GM23248 (cell line): ENCODE results near the gene FOSL2. TPM values are rescaled to one million over a fixed set of nuclear protein-coding genes. Genes with fewer than 3 reads are reported as not detected.

ENCODE experiments used
- DNase-seq: peaks from one replicate; pipeline ENCODE4 v3.0.0-alpha.2; 2015
- H2AFZ ChIP-seq: fragments of 200-600 bp; sonication (generic); 2 replicates; pipeline ENCODE4 v1.6.1; 2016; ENCODE audit warnings: antibody characterized with exemption
- H3F3A ChIP-seq: fragments of 200-600 bp; sonication (generic); 2 replicates; pipeline ENCODE4 v1.6.1; 2016; ENCODE audit warnings: mild to moderate bottlenecking, antibody characterized with exemption, mixed run types; ENCODE audit not compliant: insufficient read depth
- H3K27ac ChIP-seq: fragments of 200-600 bp; sonication (generic); 2 replicates; pipeline ENCODE4 v1.5.1; 2016; ENCODE audit warnings: mild to moderate bottlenecking
- H3K27me3 ChIP-seq: fragments of 200-600 bp; sonication (generic); replicated peaks from 2 replicates; pipeline ENCODE4 v1.6.1; 2016; ENCODE audit warnings: mild to moderate bottlenecking; ENCODE audit not compliant: insufficient read depth
- H3K36me3 ChIP-seq: fragments of 200-600 bp; sonication (generic); 2 replicates; pipeline ENCODE4 v1.6.1; 2016; ENCODE audit warnings: low read depth, mild to moderate bottlenecking
- H3K4me1 ChIP-seq: fragments of 200-600 bp; sonication (generic); 2 replicates; pipeline ENCODE4 v1.6.1; 2016; ENCODE audit warnings: mild to moderate bottlenecking; ENCODE audit not compliant: insufficient read depth
- H3K4me2 ChIP-seq: fragments of 200-600 bp; sonication (generic); one replicate; pipeline ENCODE4 v1.6.1; 2016; ENCODE audit warnings: mild to moderate bottlenecking; ENCODE audit not compliant: unreplicated experiment
- H3K4me3 ChIP-seq: fragments of 200-600 bp; sonication (generic); 2 replicates; pipeline ENCODE4 v1.5.1; 2016; ENCODE audit warnings: mild to moderate bottlenecking
- H3K79me2 ChIP-seq: fragments of 200-600 bp; sonication (generic); 2 replicates; pipeline ENCODE4 v1.6.1; 2016; ENCODE audit warnings: mild to moderate bottlenecking; ENCODE audit not compliant: insufficient read depth
- H3K9ac ChIP-seq: fragments of 200-600 bp; sonication (generic); 2 replicates; pipeline ENCODE4 v1.6.1; 2016; ENCODE audit warnings: mild to moderate bottlenecking
- H3K9me2 ChIP-seq: fragments of 200-600 bp; sonication (generic); 2 replicates; pipeline ENCODE4 v1.6.1; 2016; ENCODE audit warnings: mixed run types, mild to moderate bottlenecking, moderate library complexity; ENCODE audit not compliant: insufficient read depth
- H3K9me3 ChIP-seq: fragments of 200-600 bp; sonication (generic); one replicate; pipeline ENCODE4 v1.6.1; 2017; ENCODE audit warnings: low read depth
- H4K20me1 ChIP-seq: fragments of 200-600 bp; sonication (generic); 2 replicates; pipeline ENCODE4 v1.6.0; 2016; ENCODE audit not compliant: insufficient read depth
- EZH2 ChIP-seq: fragments of 200-600 bp; sonication (generic); IDR thresholded peaks from 2 replicates; pipeline ENCODE4 v1.6.1; 2018; ENCODE audit warnings: antibody characterized with exemption, mild to moderate bottlenecking; ENCODE audit not compliant: insufficient read depth, poor library complexity, severe bottlenecking
- EZH2phosphoT487 ChIP-seq: fragments of 200-600 bp; sonication (generic); IDR thresholded peaks from 2 replicates; pipeline ENCODE4 v1.6.1; 2018; ENCODE audit warnings: antibody characterized with exemption, moderate library complexity, mild to moderate bottlenecking, low read depth; ENCODE audit not compliant: insufficient read depth
- WGBS, 2 experiments: methylation state at CpG; one replicate each; pipeline ENCODE4 v1.1.6; 2015 to 2017; ENCODE audit warnings: low lambda C conversion rate in 2 of 2, low coverage in 1 of 2; ENCODE audit errors: missing lambda C conversion rate in 2 of 2; 5-methylcytosine and 5-hydroxymethylcytosine counted together
- in situ Hi-C: fragments of 300-500 bp; cut with MboI; formaldehyde crosslinking; loops from 2 replicates; pipeline ENCODE4 v1.15.0; 2020
- polyA plus RNA-seq: library from polyadenylated mRNA; unstranded; fragments of >200 nt; fragmentation: Nextera tagmentation; extraction: Ambion mirVana; gene quantifications from 2 replicates; pipeline ENCODE4 v1.2.1, GENCODE V29; 2016
- total RNA-seq: library from RNA; depleted of rRNA; stranded (reverse); fragments of >200 nt; shearing (Covaris generic); gene quantifications from 2 replicates; pipeline ENCODE4 v1.2.3, GENCODE V29; 2014

The FOSL2 gene
- total and polyA plus RNA-seq, 2 experiments from 2014 or later: 42.4 to 78.0 TPM

DNA sequence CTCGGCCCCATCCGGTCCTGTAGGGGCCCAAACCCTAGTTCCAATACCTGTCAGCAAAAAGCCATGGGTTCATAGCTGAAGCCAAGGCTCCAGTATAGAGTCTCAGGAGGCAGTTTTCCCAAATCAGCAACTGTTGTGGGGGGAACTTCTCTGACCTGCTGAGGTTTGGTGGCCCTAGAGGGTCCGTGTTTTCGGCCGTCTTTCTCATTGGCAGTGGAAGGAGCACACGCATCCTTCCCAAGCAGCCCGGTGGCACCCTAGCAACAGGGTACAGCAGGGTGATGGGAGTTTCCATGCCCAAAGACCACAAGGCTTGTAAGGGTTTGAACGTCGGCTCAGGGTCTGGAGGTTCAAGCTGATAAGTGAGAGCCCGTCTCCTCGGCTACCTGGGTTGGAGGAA, 6.6 kb downstream of the FOSL2 start:
- Histone ChIP-seq H3K27me3 (no peaks in the 10 kb centered on the region), H3K9ac (peak overlapping the region; percentile 99), H3K4me3 (peak overlapping the region; percentile 95), H3K27ac (peak overlapping the region; percentile 98), H2AFZ (no peak overlapping the region), H3K9me3 (no peaks in the 10 kb centered on the region), H3K4me1 (peaks cover 59% of the 10 kb centered on the region), H3K36me3 (peaks cover 27% of the 10 kb centered on the region), H4K20me1 (peaks cover 32% of the 10 kb centered on the region), H3F3A (peaks cover 87% of the 10 kb centered on the region), H3K79me2 (peaks cover 100% of the 10 kb centered on the region), H3K9me2 (no peaks in the 10 kb centered on the region), H3K4me2 (peak overlapping the region; percentile 100)
- WGBS, 2 experiments: 54 to 60% methylated on average over 11 of the region's 11 CpGs
- TF ChIP-seq EZH2 (no peak), EZH2phosphoT487 (no peak)
- no peak for DNase-seq
- in situ Hi-C loops: no loop called here

DNA sequence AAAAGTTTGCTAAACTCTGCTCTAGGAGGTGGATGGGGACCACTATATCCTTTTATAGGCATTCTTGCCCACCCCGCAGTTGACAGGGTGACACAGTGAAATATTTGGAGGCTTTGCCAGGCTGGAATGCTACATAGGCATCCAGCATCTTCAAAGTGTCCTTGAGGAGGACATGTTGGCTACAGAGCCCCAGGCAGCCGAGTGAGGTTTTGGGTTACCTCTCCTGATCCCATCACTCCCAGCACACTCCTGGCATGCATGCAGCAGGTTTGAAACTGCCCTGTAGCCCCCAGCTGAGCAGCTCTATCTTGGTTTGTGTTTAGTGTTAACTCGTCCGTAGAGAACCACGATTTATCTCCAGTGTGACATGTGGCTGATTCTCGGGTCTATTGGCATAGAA, 7.3 kb downstream of the FOSL2 start:
- Histone ChIP-seq H4K20me1 (peaks cover 32% of the 10 kb centered on the region), H3K36me3 (peaks cover 33% of the 10 kb centered on the region), H2AFZ (no peak overlapping the region), H3K9me3 (no peaks in the 10 kb centered on the region), H3K4me2 (peak overlapping the region; percentile 100), H3K9ac (peak overlapping the region; percentile 99), H3K27ac (peak overlapping the region; percentile 98), H3F3A (peaks cover 91% of the 10 kb centered on the region), H3K9me2 (no peaks in the 10 kb centered on the region), H3K79me2 (peaks cover 100% of the 10 kb centered on the region), H3K4me1 (peaks cover 59% of the 10 kb centered on the region), H3K27me3 (no peaks in the 10 kb centered on the region), H3K4me3 (peak overlapping the region; percentile 95)
- DNase-seq: no peak
- in situ Hi-C loops: no loop called here
- 28 to 32% methylated on average over 6 of the region's 6 CpGs for WGBS, 2 experiments
- TF ChIP-seq EZH2 (no peak), EZH2phosphoT487 (no peak)

DNA sequence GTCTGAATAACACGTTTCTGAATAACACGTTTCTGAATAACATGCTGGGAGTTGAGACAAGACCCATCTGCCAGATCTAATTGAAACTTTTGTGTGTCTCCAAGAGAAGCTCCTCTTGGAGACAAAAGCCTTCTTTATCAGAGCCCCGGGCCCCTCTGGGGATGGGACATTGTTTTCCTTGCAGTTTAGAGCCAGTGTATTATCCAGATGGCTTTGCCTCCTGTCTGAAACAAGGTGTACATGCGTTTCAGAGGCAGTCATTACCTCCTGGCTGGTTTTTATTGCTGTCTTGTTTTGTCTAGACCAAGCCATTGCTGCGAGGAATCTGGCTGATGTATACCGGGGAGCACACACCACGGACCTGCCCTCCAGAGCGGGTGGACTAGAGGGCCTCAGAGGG, 7.8 kb downstream of the FOSL2 start:
- Histone ChIP-seq H3K4me3 (peak overlapping the region; percentile 95; the same call in 1 of the 2 replicates), H3K4me1 (peaks cover 59% of the 10 kb centered on the region), H2AFZ (no peak overlapping the region), H3K9ac (peak overlapping the region; percentile 99), H3K9me2 (no peaks in the 10 kb centered on the region), H3K9me3 (no peaks in the 10 kb centered on the region), H3K27me3 (no peaks in the 10 kb centered on the region), H3F3A (peaks cover 91% of the 10 kb centered on the region), H3K79me2 (peaks cover 100% of the 10 kb centered on the region), H3K4me2 (peak overlapping the region; percentile 100), H3K27ac (peak overlapping the region; percentile 98), H3K36me3 (peaks cover 38% of the 10 kb centered on the region), H4K20me1 (peaks cover 32% of the 10 kb centered on the region)
- 45 to 46% methylated on average over 8 of the region's 8 CpGs for WGBS, 2 experiments
- DNase-seq: no peak
- TF ChIP-seq EZH2 (no peak), EZH2phosphoT487 (no peak)
- in situ Hi-C loops: no loop called here

DNA sequence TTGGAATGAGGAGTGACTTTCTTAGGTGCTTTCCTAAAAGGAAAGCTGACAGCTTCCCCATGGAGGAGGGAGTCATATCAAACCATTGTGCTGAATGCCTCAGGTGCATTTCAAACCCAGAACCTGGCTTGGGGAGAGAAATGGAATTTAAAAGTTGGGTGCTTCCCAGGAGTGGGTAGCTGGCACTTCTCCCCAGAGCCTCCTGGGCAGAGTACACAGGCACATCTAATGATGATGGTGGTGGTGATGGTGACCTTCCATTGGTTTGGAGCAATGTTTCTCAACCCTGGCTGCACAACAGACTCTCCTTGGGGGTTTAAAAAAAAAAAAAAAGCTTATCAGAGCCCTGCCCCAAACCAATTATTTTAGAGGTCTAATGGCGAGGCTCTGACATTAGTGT, 8.3 kb downstream of the FOSL2 start:
- no peaks in the 10 kb centered on the region for H3K9me3 ChIP-seq
- no peak for DNase-seq
- peak overlapping the region; percentile 100 for H3K4me2 ChIP-seq
- peaks cover 59% of the 10 kb centered on the region for H3K4me1 ChIP-seq
- no peak for TF ChIP-seq EZH2phosphoT487
- TF ChIP-seq EZH2: no peak
- H3K9ac ChIP-seq: peak overlapping the region; percentile 99; the same call in 1 of the 2 replicates
- H2AFZ ChIP-seq: no peak overlapping the region
- peaks cover 42% of the 10 kb centered on the region for H3K36me3 ChIP-seq
- 65 to 67% methylated on average over 1 of the region's 1 CpG for WGBS, 2 experiments
- peak overlapping the region; percentile 98 for H3K27ac ChIP-seq
- no peaks in the 10 kb centered on the region for H3K27me3 ChIP-seq
- no peaks in the 10 kb centered on the region for H3K9me2 ChIP-seq
- peaks cover 100% of the 10 kb centered on the region for H3K79me2 ChIP-seq
- in situ Hi-C loops: no loop called here
- peaks cover 32% of the 10 kb centered on the region for H4K20me1 ChIP-seq
- H3K4me3 ChIP-seq: no peak overlapping the region
- H3F3A ChIP-seq: peaks cover 90% of the 10 kb centered on the region

DNA sequence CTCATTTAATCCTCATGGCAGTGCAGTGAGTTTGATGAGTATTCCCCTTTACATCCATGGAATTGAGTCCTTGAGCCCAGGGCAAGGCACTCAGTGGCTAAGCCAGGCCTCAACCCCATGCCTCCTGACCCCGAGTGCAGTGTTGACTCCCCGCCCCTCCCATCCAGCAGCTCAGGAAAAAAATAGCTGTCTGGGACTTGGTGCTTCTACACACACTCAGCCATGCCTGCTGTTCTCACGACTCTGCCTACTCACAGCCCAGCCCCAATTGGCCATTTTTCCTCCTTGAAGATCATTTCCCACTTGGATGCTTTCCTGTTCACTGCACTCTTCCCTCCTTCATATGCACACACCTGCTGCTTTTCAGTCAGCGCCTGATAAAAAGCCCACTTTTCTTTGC, 8.8 kb downstream of the FOSL2 start:
- Histone ChIP-seq H3K4me1 (peaks cover 62% of the 10 kb centered on the region), H3K79me2 (peaks cover 100% of the 10 kb centered on the region), H3K9me3 (no peaks in the 10 kb centered on the region), H3K9ac (no peak overlapping the region), H4K20me1 (peaks cover 32% of the 10 kb centered on the region), H3K36me3 (peaks cover 45% of the 10 kb centered on the region), H3K27ac (peak overlapping the region; percentile 98), H3K4me3 (no peak overlapping the region), H3K4me2 (no peak overlapping the region), H3F3A (peaks cover 90% of the 10 kb centered on the region), H3K9me2 (no peaks in the 10 kb centered on the region), H2AFZ (no peak overlapping the region), H3K27me3 (no peaks in the 10 kb centered on the region)
- TF ChIP-seq EZH2 (no peak), EZH2phosphoT487 (no peak)
- peak; percentile 56 for DNase-seq
- in situ Hi-C loops: no loop called here
- WGBS, 2 experiments: 46 to 49% methylated on average over 4 of the region's 4 CpGs
